Large intestine (tissue), 3 donors: Measurements from ENCODE around the gene NME7. TPM values are rescaled to one million over a fixed set of nuclear protein-coding genes. Genes with fewer than 3 reads are reported as not detected.
A peak's percentile ranks its signal among the peaks of the same experiment; 100 is the strongest.

Experiments
- DNase-seq, 2 donors: peaks; one replicate each; pipeline versions ENCODE4 v3.0.0 to v3.0.0-alpha.2; 2013
- H3K27ac ChIP-seq: one replicate; pipeline ENCODE4 v1.5.1; 2013; ENCODE audit warnings: low read length
- H3K27me3 ChIP-seq: 2 replicates; pipeline ENCODE4 v1.6.1; 2013; ENCODE audit warnings: low read length; ENCODE audit not compliant: control insufficient read depth, insufficient read depth
- H3K36me3 ChIP-seq: 2 replicates; pipeline ENCODE4 v1.6.1; 2013; ENCODE audit warnings: low read length; ENCODE audit not compliant: control insufficient read depth, insufficient read depth
- H3K4me1 ChIP-seq: one replicate; pipeline ENCODE4 v1.6.1; 2013; ENCODE audit warnings: low read length; ENCODE audit not compliant: control insufficient read depth, insufficient read depth
- H3K4me3 ChIP-seq: one replicate; pipeline ENCODE4 v1.5.1; 2013; ENCODE audit warnings: low read length
- H3K9me3 ChIP-seq: one replicate; pipeline ENCODE4 v1.6.1; 2013; ENCODE audit warnings: mild to moderate bottlenecking, low read depth, low read length, moderate library complexity; ENCODE audit not compliant: control insufficient read depth
- WGBS: methylation state at CpG from one replicate; pipeline ENCODE4 v1.1.5; 2013; ENCODE audit warnings: low lambda C conversion rate; ENCODE audit not compliant: insufficient coverage; 5-methylcytosine and 5-hydroxymethylcytosine counted together
- polyA plus RNA-seq: library from polyadenylated mRNA; unstranded; fragments of 120-200 nt; gene quantifications from one replicate; pipeline ENCODE4 v1.2.1, GENCODE V29; 2013

The NME7 gene
- polyA plus RNA-seq, 1 donor = 24.2 TPM

GRCh38 chr1:169326261-169326955 lies 41.2 kb downstream of the NME7 start:
- Histone ChIP-seq H3K9me3 (peaks cover 8% of the 10 kb centered on the region), H3K4me1 (no peaks in the 10 kb centered on the region)
- WGBS = no CpG with 5 or more reads among the region's 3 CpGs

GRCh38 chr1:169325117-169325516 lies 42.5 kb downstream of the NME7 start:
- 100% methylated on average over 1 of the region's 1 CpG for WGBS

More at GRCh38 chr1:169326261-169326955, 41.2 kb downstream of the NME7 start:
- DNase-seq = no peak
- Histone ChIP-seq H3K27me3 (no peaks in the 10 kb centered on the region), H3K4me3 (no peak overlapping the region), H3K27ac (no peak overlapping the region), H3K36me3 (no peaks in the 10 kb centered on the region)

GRCh38 chr1:169322138-169322537 lies 45.5 kb downstream of the NME7 start:
- DNase-seq = no peak
- 100% methylated on average over 2 of the region's 3 CpGs for WGBS
- no peaks in the 10 kb centered on the region for H3K4me1 ChIP-seq
- no peak overlapping the region for H3K4me3 ChIP-seq
- no peaks in the 10 kb centered on the region for H3K27me3 ChIP-seq
- no peak overlapping the region for H3K27ac ChIP-seq
- no peaks in the 10 kb centered on the region for H3K36me3 ChIP-seq
- H3K9me3 ChIP-seq = no peaks in the 10 kb centered on the region

More at GRCh38 chr1:169325117-169325516, 42.5 kb downstream of the NME7 start:
- Histone ChIP-seq H3K27me3 (no peaks in the 10 kb centered on the region), H3K27ac (no peak overlapping the region), H3K4me3 (no peak overlapping the region), H3K9me3 (peaks cover 8% of the 10 kb centered on the region), H3K36me3 (no peaks in the 10 kb centered on the region), H3K4me1 (no peaks in the 10 kb centered on the region)
- no peak for DNase-seq

- Histone ChIP-seq H3K27me3 (no peaks in the 10 kb centered on the region), H3K27ac (no peak overlapping the region), H3K36me3 (no peaks in the 10 kb centered on the region), H3K9me3 (no peaks in the 10 kb centered on the region), H3K4me1 (no peaks in the 10 kb centered on the region), H3K4me3 (no peak overlapping the region)
- WGBS = no CpG with 5 or more reads among the region's 1 CpG
- DNase-seq = no peak
Observed at GRCh38 chr1:169321539-169321938, 46.1 kb downstream of the NME7 start.

GRCh38 chr1:169318536-169319244 lies 48.9 kb downstream of the NME7 start:
- WGBS = 94% methylated on average over 3 of the region's 3 CpGs
- no peak overlapping the region for H3K4me3 ChIP-seq

GRCh38 chr1:169316556-169316955 lies 51.0 kb downstream of the NME7 start:
- peaks cover 4% of the 10 kb centered on the region for H3K4me1 ChIP-seq
- H3K36me3 ChIP-seq = no peaks in the 10 kb centered on the region
- no peak for DNase-seq
- H3K9me3 ChIP-seq = no peaks in the 10 kb centered on the region
- H3K4me3 ChIP-seq = no peak overlapping the region
- H3K27ac ChIP-seq = no peak overlapping the region
- no peaks in the 10 kb centered on the region for H3K27me3 ChIP-seq

More at GRCh38 chr1:169318536-169319244, 48.9 kb downstream of the NME7 start:
- Histone ChIP-seq H3K36me3 (no peaks in the 10 kb centered on the region), H3K4me1 (no peaks in the 10 kb centered on the region), H3K27ac (no peak overlapping the region), H3K9me3 (no peaks in the 10 kb centered on the region), H3K27me3 (no peaks in the 10 kb centered on the region)
- no peak for DNase-seq

- WGBS = 40% methylated on average over 1 of the region's 5 CpGs
- Histone ChIP-seq H3K4me3 (no peak overlapping the region), H3K9me3 (no peaks in the 10 kb centered on the region), H3K36me3 (no peaks in the 10 kb centered on the region), H3K27me3 (no peaks in the 10 kb centered on the region), H3K4me1 (peaks cover 6% of the 10 kb centered on the region), H3K27ac (peak overlapping the region; percentile 42)
- DNase-seq = peak; percentile 51 to 68
Observed at GRCh38 chr1:169312084-169312954, 55.3 kb downstream of the NME7 start.

- peaks cover 6% of the 10 kb centered on the region for H3K4me1 ChIP-seq
- no peaks in the 10 kb centered on the region for H3K36me3 ChIP-seq
- no peak overlapping the region for H3K4me3 ChIP-seq
- WGBS = no CpG with 5 or more reads among the region's 7 CpGs
- DNase-seq = peak in 1 of 2 donors; percentile 22
- no peak overlapping the region for H3K27ac ChIP-seq
- H3K9me3 ChIP-seq = no peaks in the 10 kb centered on the region
- H3K27me3 ChIP-seq = no peaks in the 10 kb centered on the region
Observed at GRCh38 chr1:169309178-169310166, 58.1 kb downstream of the NME7 start.

GRCh38 chr1:169308313-169309039 lies 59.1 kb downstream of the NME7 start:
- H3K4me3 ChIP-seq = no peak overlapping the region
- DNase-seq = no peak
- no peaks in the 10 kb centered on the region for H3K27me3 ChIP-seq
- H3K4me1 ChIP-seq = peaks cover 6% of the 10 kb centered on the region
- 90% methylated on average over 2 of the region's 2 CpGs for WGBS
- no peak overlapping the region for H3K27ac ChIP-seq
- H3K36me3 ChIP-seq = no peaks in the 10 kb centered on the region
- no peaks in the 10 kb centered on the region for H3K9me3 ChIP-seq
